CD4-positive, alpha-beta T cell treated with Interleukin-6 at 100 ng/mL for 8 hours (primary cell): ENCODE results near the gene GPSM3.
"Not testable (repeated sequence)": the region's sequence is repeated elsewhere in the genome, so short reads cannot be mapped to it uniquely, and the experiment has no call there.

ENCODE experiments used
- DNase-seq: peaks from one replicate; pipeline ENCODE4 v3.0.0-alpha.2; 2020; ENCODE audit warnings: mixed read lengths, low spot score

Gene GPSM3

GRCh38 chr6:32202186-32202585 lies 9.7 kb upstream of the GPSM3 start:
- DNase-seq, result no peak

DNA sequence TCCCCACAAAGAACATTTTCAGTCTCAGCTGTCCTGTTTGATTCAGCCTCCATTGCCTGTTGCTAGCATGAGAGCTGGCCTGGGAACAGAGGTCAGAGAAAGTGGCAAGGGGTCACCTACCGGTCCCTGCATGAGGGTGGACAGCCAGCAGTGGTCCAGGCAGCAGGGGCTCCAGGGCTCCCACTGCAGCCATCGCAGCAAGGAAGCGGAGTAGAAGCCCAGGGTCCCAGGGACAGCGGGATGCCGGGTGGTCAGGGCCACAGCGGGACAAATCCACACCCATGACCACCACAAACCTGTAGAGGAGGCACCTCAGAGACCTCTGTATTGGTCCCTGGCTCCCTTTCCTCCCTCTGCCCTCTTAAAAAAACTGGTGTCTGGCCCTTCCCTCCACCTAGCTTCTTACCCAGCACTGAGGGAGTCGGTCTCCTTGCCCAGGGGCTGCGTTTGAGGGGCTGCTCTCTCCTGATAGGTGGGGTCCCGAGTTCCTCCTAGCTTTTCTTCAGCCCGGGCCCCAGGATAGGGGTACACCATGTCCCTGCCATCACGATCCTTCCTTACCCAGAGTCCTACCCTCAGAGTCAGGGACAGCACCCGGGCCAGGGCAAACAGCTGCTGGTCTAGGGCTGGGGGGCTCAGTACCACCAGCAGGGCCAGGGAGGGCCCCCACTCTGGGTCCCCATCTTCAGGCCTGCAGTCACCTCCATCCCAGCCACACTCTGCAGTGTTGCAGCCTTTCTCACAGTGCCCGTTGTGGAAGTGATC lies 8.4 kb upstream of the GPSM3 start:
- DNase-seq, result no peak

DNA sequence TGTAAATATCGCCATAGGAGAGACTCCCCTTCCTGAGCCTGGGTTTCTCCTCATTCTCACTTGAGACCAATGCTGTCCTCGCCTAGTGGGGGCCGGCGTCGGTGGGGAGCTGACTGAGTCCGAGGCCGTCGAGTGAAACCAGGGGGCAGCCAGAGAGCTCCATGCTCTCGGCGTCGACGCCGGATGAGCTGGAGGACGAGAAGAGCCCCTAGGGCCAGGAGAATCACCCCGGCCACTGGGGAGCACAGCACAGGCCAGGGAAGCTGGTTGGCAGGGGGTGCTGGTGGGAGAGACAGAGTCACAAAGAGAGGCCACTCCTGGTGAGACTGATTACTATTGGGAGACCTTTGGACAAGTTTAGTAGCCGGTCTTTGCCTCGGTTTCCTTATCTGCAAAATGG lies 6.4 kb upstream of the GPSM3 start:
- DNase-seq, result no peak

- DNase-seq, result no peak
These were observed 5.9 kb upstream of the GPSM3 start for GRCh38 chr6:32198345-32198696.

- no peak for DNase-seq
These were observed 4.5 kb upstream of the GPSM3 start for GRCh38 chr6:32196682-32197616.

GRCh38 chr6:32195902-32196681 lies 3.6 kb upstream of the GPSM3 start:
- peak; percentile 46 for DNase-seq

DNA sequence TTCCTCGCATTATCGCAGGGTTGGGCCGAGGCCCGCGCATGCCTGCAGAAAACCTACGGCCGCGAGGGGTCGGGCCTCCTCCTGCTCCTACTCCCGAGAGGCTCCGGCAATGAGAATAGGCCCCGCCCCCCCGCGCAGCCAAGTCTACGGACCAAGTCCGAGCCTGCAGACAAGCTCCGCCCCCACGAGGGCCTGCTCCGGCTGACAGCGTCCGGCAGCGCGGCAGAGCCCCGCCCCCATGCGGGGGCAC lies 3.1 kb upstream of the GPSM3 start:
- peak; percentile 100 for DNase-seq

- DNase-seq, result no peak
These were observed 2.6 kb upstream of the GPSM3 start for GRCh38 chr6:32194825-32195651.

DNA sequence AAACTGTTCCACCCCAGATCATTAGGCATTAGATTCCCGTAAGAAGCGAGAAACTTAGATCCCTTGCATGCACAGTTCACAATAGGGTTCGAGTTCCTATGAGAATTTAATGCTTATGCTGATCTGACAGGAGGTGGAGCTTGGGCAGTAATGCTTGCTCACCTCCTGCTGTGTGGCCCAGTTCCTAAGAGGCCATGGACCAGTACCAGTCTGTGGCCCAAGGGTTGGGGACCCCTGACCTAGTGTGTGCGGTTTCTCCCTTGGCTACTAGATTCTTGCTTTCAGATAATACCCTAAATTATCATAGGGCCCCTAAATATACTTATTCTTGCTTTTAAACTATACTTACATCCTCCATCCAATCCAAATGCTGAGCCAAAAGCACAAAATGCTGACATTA lies 1.9 kb upstream of the GPSM3 start:
- no peak for DNase-seq

- DNase-seq, result not testable (repeated sequence)
These were observed 653 bp upstream of the GPSM3 start for GRCh38 chr6:32193096-32193495.

DNA sequence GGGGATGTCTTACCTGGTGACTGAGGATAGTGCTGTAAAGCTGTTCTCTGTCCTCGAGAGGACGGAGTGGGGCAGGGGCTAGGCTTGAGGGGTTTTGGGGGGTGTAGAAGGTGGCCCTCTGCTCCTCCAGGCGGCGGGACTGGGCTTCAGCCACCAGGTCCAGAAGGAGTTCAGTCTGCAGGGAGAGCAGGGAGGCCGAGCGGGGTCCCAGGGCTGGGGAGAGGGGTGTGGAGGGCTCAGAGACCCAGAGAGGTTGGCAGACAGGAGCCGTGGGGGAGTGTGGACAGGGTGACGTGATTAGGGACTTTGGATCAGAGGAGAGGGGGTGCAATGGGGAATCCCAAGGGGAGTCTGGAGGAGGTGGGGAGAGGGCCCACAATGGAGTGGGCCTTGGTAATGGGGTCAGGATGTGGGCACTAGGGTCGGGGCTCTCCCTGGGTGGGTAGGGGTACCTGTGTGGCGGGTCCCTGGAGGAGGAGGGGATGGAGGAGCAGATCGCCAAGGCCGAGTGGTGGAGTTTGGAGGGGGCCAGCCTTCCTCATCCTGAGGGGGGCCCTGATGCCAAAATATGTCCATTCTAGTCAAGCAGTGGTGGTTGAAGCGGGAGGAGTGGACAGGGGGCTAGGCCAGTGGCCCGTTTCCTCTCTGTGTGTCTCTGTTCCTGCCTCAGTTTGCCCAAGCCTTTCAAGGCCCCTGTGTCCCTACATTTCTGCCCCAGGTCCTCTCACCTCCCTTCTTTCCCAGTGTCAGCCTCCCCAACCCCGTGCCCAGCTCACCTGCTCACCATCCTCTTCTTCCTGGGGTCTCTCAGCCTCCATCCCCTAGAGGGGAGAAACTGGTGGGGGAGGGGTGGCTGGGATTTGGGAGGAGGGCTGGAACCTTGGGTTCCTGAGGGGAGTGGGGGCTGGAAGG lies 491 bp downstream of the GPSM3 start:
- DNase-seq, result no peak

DNA sequence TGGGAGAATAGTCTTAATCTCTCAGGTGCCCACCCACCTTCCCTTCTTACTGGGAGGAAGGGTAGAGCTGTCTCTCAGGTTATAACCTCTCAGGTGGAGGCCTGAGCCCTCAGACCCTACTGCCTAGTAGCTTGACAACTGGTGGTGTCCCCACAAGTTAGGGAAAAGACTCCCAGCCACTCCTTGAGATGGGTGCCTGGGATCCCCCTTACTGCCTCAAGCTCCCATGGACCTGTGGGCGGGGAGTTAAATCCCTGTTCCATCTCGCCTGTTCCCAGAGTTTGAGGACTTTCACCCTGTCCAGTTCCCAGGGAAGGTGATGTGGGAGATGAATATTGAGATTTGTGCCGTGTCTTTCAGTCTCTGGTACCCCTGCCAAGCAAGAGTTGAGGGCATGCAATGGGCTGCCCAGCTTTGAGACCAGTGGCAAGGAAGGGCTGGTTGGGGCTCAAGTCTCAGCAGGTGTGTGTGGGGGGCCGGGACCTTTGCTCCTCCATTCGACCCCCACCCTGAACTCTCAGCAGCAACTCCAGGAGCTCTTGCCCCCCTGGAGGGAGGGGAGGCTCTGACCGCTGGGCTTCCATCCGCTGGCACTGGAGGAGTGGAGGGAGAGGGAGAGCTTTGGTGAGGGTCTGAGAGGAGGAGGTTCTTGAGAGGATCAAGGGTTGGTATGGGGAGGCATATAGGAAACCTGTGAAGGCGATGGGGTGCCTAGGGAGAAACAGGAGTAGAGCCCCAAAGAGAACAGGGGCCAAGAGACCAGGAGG lies 1.3 kb downstream of the GPSM3 start:
- no peak for DNase-seq

DNA sequence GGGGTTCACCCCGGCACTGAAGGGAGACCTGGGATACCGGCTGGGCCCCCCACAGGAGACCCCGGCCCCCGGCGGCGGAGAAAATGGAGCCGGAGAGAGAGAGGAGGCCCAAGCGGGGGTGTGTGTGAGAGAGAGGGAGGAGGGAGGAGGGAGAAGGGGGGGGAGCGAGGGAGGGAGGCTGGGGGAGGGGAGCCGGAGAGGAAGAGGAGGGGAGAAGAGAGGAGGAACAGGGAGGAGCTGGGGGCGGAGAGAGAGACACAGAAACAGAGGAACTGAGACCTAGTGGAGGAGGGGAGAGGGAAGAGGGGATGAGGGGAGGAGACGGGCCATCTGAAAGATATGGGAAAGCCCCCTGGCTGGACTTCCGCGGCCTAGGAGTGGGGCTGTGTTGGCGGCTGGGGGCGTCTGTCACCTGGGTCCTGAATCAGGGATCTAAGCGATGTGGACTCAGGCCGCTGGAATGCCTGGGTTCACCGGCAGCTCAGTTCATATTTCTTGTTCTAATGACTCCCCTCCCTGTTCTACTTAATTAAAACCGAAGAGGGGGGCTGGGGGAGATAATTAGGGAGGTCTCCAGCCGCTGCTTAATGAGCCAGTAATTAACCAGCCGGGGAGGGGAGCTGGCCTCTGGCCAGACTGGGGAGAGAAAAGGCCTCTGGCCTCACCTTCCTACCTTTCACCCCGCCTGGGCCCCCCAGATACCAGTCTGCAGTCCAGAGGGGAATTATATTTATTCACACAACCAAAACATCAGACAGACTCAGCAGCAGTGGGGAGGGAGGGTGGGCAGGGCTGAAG lies 2.2 kb downstream of the GPSM3 start, which contains the start of gene PBX2:
Gene PBX2, minus strand, starts transcription at position 149 of the 798 bp plus-strand sequence. CDS start 287 bp downstream, outside the sequence.
- DNase-seq, result peak; percentile 94

GRCh38 chr6:32189742-32190053 lies 2.7 kb downstream of the GPSM3 start:
- no peak for DNase-seq

GRCh38 chr6:32189069-32189741 lies 3.2 kb downstream of the GPSM3 start:
- no peak for DNase-seq

DNA sequence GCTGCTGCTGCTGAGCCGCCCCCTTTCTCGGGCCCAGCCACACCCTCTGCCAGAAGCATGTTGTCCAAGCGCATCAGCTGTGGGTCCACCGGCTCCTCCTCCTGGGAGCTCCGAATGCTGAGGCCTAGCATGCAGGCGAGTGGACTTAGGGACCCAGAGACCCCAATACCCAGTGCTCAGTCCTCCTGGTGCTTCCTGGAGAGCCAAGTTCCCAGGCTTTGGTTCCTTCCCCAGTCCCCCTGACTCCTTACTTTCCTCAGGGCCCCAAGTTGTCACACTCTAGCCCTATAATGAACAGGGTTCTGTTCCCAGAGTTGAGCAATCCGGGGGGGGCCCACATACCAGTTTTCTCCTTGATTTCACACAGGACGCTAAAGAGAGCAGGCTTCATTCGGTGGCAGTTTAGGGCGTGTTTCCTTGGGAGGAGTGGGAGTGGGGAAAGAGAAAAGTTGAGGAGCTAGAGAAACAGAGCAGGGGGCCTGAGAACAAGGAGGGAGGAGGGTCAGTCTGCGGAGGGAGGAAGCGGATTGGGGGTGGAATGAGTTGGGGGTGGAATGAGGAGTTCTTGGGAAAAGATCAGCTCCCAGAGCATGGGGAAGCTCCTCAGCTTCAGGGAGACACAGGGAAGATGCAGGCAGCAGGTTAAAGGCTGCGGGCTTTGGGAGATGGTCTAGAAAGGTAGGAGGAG lies 3.9 kb downstream of the GPSM3 start:
- no peak for DNase-seq

GRCh38 chr6:32187725-32188380 lies 4.6 kb downstream of the GPSM3 start:
- DNase-seq, result not testable (repeated sequence)
